SU-DHL-6 (cell line): ENCODE data around the gene ZNF563.

ENCODE experiments used
- H2AFZ ChIP-seq: fragments of 200-600 bp; sonication (generic); 2 replicates; pipeline ENCODE4 v1.6.1; 2014; ENCODE audit warnings: low read depth, mild to moderate bottlenecking, moderate library complexity, mixed read lengths, antibody characterized with exemption, low read length; ENCODE audit not compliant: severe bottlenecking
- H3F3A ChIP-seq: fragments of 200-600 bp; shearing (Covaris generic); 2 replicates; pipeline ENCODE4 v1.6.0; 2016; ENCODE audit warnings: antibody characterized with exemption, mild to moderate bottlenecking; ENCODE audit not compliant: insufficient read depth
- H3K27ac ChIP-seq: fragments of 200-600 bp; sonication (generic); 2 replicates; pipeline ENCODE4 v1.5.1; 2016; ENCODE audit warnings: low read depth, mild to moderate bottlenecking, low read length, moderate library complexity, mixed read lengths
- H3K27me3 ChIP-seq: fragments of 200-600 bp; sonication (generic), shearing (Covaris generic); 2 replicates; pipeline ENCODE4 v1.6.0; 2014; ENCODE audit warnings: mild to moderate bottlenecking, low read length
- H3K36me3 ChIP-seq: fragments of 200-600 bp; sonication (generic); 2 replicates; pipeline ENCODE4 v1.6.1; 2014; ENCODE audit warnings: mild to moderate bottlenecking, low read length, mixed read lengths
- H3K4me2 ChIP-seq: fragments of 300-600, 200-600 bp; shearing (Covaris generic), sonication (generic); 2 replicates; pipeline ENCODE4 v1.6.0; 2014; ENCODE audit warnings: low read length, low read depth, mild to moderate bottlenecking; ENCODE audit not compliant: poor library complexity, severe bottlenecking
- H3K4me3 ChIP-seq: fragments of 200-600 bp; sonication (generic); 2 replicates; pipeline ENCODE4 v1.5.1; 2014; ENCODE audit warnings: antibody characterized with exemption, low read length, mild to moderate bottlenecking, mixed read lengths; ENCODE audit not compliant: insufficient read depth, poor library complexity, severe bottlenecking
- H3K79me2 ChIP-seq: fragments of 200-600 bp; sonication (generic); 2 replicates; pipeline ENCODE4 v1.6.1; 2014; ENCODE audit warnings: mild to moderate bottlenecking, low read length, moderate library complexity; ENCODE audit not compliant: insufficient read depth
- H3K9ac ChIP-seq: fragments of 200-600 bp; sonication (generic); 2 replicates; pipeline ENCODE4 v1.7.0; 2014; ENCODE audit warnings: mild to moderate bottlenecking, low read length
- H3K9me2 ChIP-seq: fragments of 200-600 bp; sonication (generic); replicated peaks from 2 replicates; pipeline ENCODE4 v1.6.1; 2014; ENCODE audit warnings: low read length; ENCODE audit not compliant: insufficient read depth
- H3K9me3 ChIP-seq: fragments of 200-600 bp; sonication (generic); 2 replicates; pipeline ENCODE4 v1.6.1; 2014; ENCODE audit warnings: low read length, mixed read lengths; ENCODE audit not compliant: insufficient read depth
- H4K20me1 ChIP-seq: fragments of 200-600 bp; sonication (generic); 2 replicates; pipeline ENCODE4 v1.6.1; 2014; ENCODE audit warnings: low read depth, mild to moderate bottlenecking, antibody characterized with exemption, low read length, moderate library complexity, mixed read lengths
- EZH2phosphoT487 ChIP-seq: fragments of 200-600 bp; sonication (generic), shearing (Covaris generic); conservative IDR thresholded peaks from 2 replicates; pipeline ENCODE4 v1.6.1; 2018; ENCODE audit warnings: mild to moderate bottlenecking, antibody characterized with exemption, low read length, moderate library complexity, mixed read lengths
- TF ChIP-seq, protein P1 (sequence below): fragments of 200-600 bp; sonication (generic); IDR thresholded peaks from one replicate; pipeline ENCODE4 v1.5.1; 2017; ENCODE audit warnings: antibody characterized with exemption, mild to moderate bottlenecking, low read length, moderate library complexity; ENCODE audit not compliant: insufficient read depth, poor library complexity, severe bottlenecking

ZNF563 gene

DNA sequence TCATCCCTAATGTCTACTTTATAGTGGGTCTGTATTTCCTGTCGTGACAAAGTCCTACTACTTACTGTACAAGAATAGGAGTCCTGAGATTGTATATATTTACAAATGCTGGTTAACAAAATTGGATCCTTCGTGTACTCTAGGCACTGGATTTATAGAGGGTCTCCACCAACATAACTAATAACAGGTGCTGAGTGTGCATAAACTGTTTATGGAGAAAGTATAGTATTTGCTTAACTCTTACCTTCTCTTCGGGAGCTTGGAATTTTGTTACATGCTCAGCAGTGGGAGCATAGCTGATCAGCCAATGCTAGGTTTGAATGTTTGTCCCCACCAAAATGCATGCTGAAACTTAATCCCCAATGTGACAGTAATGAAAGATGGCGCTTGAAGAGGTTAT is 19.9 kb upstream of the ZNF563 start:
- no peaks in the 10 kb centered on the region for H3K79me2 ChIP-seq
- H3K4me2 ChIP-seq = no peak overlapping the region
- no peak overlapping the region for H3K9ac ChIP-seq
- no peak overlapping the region for H2AFZ ChIP-seq
- H3K27me3 ChIP-seq = no peaks in the 10 kb centered on the region
- H3K4me3 ChIP-seq = no peak overlapping the region
- H3K27ac ChIP-seq = no peak overlapping the region
- no peaks in the 10 kb centered on the region for H4K20me1 ChIP-seq
- no peaks in the 10 kb centered on the region for H3F3A ChIP-seq
- H3K9me2 ChIP-seq = no peaks in the 10 kb centered on the region
- peaks cover 36% of the 10 kb centered on the region for H3K36me3 ChIP-seq
- TF ChIP-seq EZH2phosphoT487 = no peak
- TF ChIP-seq, protein P1, sequence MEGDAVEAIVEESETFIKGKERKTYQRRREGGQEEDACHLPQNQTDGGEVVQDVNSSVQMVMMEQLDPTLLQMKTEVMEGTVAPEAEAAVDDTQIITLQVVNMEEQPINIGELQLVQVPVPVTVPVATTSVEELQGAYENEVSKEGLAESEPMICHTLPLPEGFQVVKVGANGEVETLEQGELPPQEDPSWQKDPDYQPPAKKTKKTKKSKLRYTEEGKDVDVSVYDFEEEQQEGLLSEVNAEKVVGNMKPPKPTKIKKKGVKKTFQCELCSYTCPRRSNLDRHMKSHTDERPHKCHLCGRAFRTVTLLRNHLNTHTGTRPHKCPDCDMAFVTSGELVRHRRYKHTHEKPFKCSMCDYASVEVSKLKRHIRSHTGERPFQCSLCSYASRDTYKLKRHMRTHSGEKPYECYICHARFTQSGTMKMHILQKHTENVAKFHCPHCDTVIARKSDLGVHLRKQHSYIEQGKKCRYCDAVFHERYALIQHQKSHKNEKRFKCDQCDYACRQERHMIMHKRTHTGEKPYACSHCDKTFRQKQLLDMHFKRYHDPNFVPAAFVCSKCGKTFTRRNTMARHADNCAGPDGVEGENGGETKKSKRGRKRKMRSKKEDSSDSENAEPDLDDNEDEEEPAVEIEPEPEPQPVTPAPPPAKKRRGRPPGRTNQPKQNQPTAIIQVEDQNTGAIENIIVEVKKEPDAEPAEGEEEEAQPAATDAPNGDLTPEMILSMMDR = no peak
- H3K9me3 ChIP-seq = peaks cover 60% of the 10 kb centered on the region

DNA sequence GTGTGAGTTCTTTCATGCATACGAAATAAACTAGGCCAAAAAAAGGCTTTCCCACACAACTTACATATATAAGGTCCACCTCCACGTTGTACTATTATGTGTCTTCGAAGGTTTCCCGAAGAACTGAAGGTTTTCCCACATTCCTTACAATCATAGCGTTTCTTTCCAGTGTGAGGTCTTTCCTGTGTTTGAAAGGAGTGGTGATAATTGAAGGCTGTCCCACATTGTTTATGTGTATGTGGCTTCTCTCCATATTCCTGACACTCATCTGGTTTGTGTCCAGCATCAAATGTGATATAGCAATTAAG is 17.4 kb upstream of the ZNF563 start:
- Histone ChIP-seq H3K27ac (no peak overlapping the region), H4K20me1 (no peaks in the 10 kb centered on the region), H3K9me2 (no peaks in the 10 kb centered on the region), H3K36me3 (peaks cover 36% of the 10 kb centered on the region), H3F3A (no peaks in the 10 kb centered on the region), H3K4me3 (no peak overlapping the region), H3K9ac (no peak overlapping the region), H3K4me2 (no peak overlapping the region), H2AFZ (no peak overlapping the region), H3K79me2 (no peaks in the 10 kb centered on the region), H3K27me3 (no peaks in the 10 kb centered on the region), H3K9me3 (peaks cover 61% of the 10 kb centered on the region)
- TF ChIP-seq, protein P1 = no peak
- TF ChIP-seq EZH2phosphoT487 = no peak

DNA sequence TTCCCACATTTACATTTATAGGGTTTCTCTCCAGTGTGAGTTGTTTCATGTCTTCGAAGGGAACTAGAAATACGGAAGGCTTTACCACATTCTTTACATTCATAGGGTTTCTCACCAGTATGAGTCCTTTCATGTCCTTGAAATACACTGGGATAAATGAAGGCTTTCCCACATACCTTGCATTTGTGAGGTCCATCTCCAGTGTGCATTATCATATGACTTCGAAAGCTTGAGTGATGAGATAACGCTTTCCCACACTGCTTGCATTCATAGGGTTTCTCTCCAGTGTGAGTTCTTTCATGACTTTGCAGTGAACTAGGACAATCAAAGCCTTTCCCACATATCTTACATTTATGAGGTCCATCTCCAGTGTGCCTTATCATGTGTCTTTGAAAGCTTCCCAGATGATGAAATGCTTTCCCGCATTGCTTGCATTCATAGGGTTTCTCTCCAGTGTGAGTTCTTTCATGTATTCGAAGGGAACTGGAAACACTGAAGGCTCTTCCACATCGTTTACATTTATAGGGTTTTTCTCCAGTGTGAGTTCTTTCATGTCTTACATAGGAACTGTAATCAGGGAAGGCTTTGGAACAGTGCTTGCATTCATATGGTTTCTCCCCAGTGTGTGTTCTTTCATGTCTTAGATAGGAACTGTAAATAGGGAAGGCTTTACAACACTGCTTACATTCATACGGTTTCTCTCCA is 16.9 kb upstream of the ZNF563 start:
- H3K9me3 ChIP-seq = peaks cover 58% of the 10 kb centered on the region
- H3K27me3 ChIP-seq = no peaks in the 10 kb centered on the region
- no peaks in the 10 kb centered on the region for H4K20me1 ChIP-seq
- H3K36me3 ChIP-seq = peaks cover 36% of the 10 kb centered on the region
- no peaks in the 10 kb centered on the region for H3K79me2 ChIP-seq
- H3F3A ChIP-seq = no peaks in the 10 kb centered on the region
- TF ChIP-seq, protein P1 = no peak
- no peak for TF ChIP-seq EZH2phosphoT487
- H3K9ac ChIP-seq = no peak overlapping the region
- no peaks in the 10 kb centered on the region for H3K9me2 ChIP-seq
- no peak overlapping the region for H3K27ac ChIP-seq
- H2AFZ ChIP-seq = no peak overlapping the region
- no peak overlapping the region for H3K4me3 ChIP-seq
- no peak overlapping the region for H3K4me2 ChIP-seq
